ENCODE data around the gene KMO.

DNA sequence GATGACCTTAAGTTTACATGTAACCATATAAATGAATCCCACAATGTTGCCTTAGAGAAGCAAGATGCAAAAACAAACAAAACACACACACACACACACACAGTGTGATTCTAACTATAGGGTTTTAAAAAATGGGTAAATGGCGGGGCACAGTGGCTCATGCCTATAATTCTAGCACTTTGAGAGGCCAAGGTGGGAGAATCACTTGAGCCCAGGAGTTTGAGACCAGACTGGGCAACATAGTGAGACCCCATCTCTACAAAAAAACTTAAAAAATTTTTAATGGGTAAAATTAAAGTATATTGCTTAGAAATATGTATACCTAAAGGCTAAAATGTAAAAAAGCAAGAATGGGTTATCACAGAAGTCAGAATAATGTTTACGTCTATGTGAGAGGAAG lies 15.8 kb downstream of the KMO start:
- TF ChIP-seq, protein P1, sequence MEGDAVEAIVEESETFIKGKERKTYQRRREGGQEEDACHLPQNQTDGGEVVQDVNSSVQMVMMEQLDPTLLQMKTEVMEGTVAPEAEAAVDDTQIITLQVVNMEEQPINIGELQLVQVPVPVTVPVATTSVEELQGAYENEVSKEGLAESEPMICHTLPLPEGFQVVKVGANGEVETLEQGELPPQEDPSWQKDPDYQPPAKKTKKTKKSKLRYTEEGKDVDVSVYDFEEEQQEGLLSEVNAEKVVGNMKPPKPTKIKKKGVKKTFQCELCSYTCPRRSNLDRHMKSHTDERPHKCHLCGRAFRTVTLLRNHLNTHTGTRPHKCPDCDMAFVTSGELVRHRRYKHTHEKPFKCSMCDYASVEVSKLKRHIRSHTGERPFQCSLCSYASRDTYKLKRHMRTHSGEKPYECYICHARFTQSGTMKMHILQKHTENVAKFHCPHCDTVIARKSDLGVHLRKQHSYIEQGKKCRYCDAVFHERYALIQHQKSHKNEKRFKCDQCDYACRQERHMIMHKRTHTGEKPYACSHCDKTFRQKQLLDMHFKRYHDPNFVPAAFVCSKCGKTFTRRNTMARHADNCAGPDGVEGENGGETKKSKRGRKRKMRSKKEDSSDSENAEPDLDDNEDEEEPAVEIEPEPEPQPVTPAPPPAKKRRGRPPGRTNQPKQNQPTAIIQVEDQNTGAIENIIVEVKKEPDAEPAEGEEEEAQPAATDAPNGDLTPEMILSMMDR (IDR thresholded peaks at IDR 0.05): no peak
- no peak for TF ChIP-seq POLR2A (IDR thresholded peaks at IDR 0.05)

All from uterus (tissue), 2 donors.